Neural crest cell (in vitro differentiated cells): ENCODE results near the gene SAP30L. TPM values are rescaled to one million over a fixed set of nuclear protein-coding genes. Genes with fewer than 3 reads are reported as not detected.

ENCODE experiments used
- DNase-seq: peaks from one replicate; pipeline ENCODE4 v3.0.0; 2021; ENCODE audit warnings: low read depth, mixed read lengths, low spot score
- H3K27ac Mint-ChIP-seq: one replicate; pipeline ENCODE4 v1.8.0; 2021; ENCODE audit warnings: mild to moderate bottlenecking, mixed read lengths; ENCODE audit not compliant: unreplicated experiment
- H3K27me3 Mint-ChIP-seq: 2 replicates; pipeline ENCODE4 v1.8.0; 2021; ENCODE audit warnings: low read depth, mild to moderate bottlenecking, mixed read lengths
- H3K36me3 Mint-ChIP-seq: 2 replicates; pipeline ENCODE4 v1.8.0; 2021; ENCODE audit warnings: low read depth, mild to moderate bottlenecking, mixed read lengths
- H3K4me1 Mint-ChIP-seq: 2 replicates; pipeline ENCODE4 v1.8.0; 2021; ENCODE audit warnings: mixed read lengths
- H3K4me3 Mint-ChIP-seq: one replicate; pipeline ENCODE4 v1.8.0; 2021; ENCODE audit warnings: mild to moderate bottlenecking, mixed read lengths
- H3K9me3 Mint-ChIP-seq: 2 replicates; pipeline ENCODE4 v1.8.0; 2021; ENCODE audit warnings: mixed read lengths
- CTCF ChIP-seq: fragments of 200-600 bp; sonication (generic); conservative IDR thresholded peaks from 2 replicates; pipeline ENCODE4 v1.5.0; 2021; ENCODE audit warnings: antibody characterized with exemption, mild to moderate bottlenecking
- total RNA-seq: library from RNA; stranded (reverse); gene quantifications from 2 replicates; pipeline ENCODE4 v1.2.1, GENCODE V29; 2021

The SAP30L gene
- total RNA-seq, 1 donor from 2014 or later, result 46.3 TPM

DNA sequence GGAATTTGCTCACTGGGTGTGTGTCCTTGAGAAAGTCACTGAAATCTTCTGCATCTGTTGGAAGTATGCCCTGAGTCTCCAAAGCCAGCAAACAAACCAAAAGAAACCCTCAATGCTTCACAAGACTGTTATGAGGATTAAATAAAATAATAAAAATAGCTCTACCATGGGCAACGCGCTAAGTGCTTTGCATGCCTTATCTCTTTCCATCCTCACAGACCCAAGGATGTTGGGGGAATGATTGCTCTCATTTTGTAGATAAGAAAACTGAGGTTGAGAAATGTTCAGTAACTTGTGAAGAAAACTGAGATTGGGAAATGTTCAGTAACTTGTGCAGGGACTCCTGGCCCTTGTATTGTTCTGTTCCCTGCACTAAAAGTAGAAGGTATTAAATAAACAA is 24.3 kb downstream of the SAP30L start:
- Mint-ChIP-seq H3K4me1 (peaks cover 9% of the 10 kb centered on the region), H3K4me3 (no peak overlapping the region), H3K36me3 (no peaks in the 10 kb centered on the region), H3K27ac (no peak overlapping the region), H3K9me3 (no peaks in the 10 kb centered on the region), H3K27me3 (peaks cover 93% of the 10 kb centered on the region)
- no peak for DNase-seq
- no peak for TF ChIP-seq CTCF

DNA sequence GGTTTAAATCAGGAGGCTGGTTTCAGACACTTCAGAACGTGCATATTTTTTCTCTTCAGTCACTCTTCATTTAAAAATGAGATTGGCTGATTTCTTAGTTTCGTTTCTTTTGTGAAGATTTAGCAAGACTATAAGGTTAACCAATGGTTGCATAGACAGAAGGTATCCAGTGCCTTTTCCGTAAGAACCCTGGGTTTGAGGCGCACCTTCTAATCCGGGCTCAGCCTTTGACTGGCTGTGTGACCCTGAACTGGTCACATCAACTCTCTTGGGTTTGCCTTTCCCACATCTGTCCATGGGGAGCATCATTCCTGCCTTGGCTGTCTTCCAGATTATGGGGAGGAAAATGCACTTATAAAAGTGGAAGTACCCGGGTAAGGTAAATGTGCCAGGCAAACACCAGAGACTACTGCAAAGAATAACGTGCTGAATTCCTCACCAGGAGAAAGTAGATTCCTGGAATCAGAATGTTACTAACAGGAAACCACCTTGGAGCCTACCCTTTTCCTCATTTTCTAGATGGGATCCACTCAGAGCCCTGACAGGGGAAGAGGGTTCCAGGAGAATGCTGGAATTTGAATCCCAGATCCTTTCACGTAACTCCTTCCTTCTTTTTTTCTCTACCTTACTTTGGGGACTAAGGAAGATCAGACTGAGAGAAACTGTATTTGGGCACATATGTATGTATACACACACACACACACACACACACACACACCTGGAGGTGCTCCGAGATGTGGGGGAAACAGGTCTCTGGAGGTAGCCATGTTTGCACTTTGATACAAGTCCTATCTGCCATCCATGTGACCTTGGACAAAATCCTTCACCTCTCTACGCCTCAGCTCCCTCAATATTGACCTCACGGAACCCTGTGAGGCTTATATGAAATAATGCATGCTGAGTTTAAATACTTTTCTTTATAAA is 25.4 kb downstream of the SAP30L start:
- no peak for DNase-seq
- H3K4me1 Mint-ChIP-seq, result peaks cover 15% of the 10 kb centered on the region
- no peak overlapping the region for H3K27ac Mint-ChIP-seq
- H3K9me3 Mint-ChIP-seq, result no peaks in the 10 kb centered on the region
- TF ChIP-seq CTCF, result no peak
- no peak overlapping the region for H3K4me3 Mint-ChIP-seq
- no peaks in the 10 kb centered on the region for H3K36me3 Mint-ChIP-seq
- peaks cover 96% of the 10 kb centered on the region for H3K27me3 Mint-ChIP-seq

DNA sequence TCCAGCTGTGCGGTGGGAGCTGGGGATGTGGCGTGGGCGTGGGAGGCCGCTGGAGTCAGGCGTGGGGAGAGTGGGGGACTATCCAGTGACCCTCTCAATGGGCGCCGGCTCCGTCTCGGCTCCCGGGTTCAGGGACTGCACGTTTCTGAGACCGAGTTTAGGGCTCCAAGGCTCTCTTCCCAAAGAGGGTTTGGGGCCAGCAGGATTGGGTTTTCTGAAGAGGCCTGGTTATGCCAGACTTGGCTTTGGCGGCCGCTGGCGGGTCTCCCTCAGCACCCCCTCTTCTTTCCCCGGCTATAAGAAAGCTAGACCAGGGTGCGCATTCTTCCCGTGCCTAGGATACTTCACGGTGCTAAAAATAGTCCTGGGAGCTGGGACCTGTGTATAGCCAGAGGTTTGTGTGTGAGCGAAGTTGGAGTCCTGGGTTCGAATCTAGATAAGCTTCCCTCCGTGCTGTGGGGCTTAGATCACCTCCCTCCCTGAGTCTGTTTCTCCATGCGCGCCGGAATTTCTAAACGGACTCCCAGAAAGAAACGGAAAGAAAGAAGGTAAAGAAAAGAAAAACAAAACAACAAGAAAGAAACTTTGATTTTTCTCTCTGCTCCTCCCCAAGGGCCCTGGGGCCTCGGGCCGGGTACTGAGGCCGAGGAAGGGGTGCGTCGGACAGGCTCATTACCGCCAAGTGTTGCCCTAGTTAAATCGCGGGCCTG is 27.2 kb downstream of the SAP30L start:
- no peak for DNase-seq
- Mint-ChIP-seq H3K4me3 (peak overlapping the region; percentile 67), H3K4me1 (peaks cover 20% of the 10 kb centered on the region), H3K27ac (no peak overlapping the region), H3K27me3 (peaks cover 99% of the 10 kb centered on the region), H3K36me3 (no peaks in the 10 kb centered on the region), H3K9me3 (no peaks in the 10 kb centered on the region)
- no peak for TF ChIP-seq CTCF

GRCh38 chr5:154473581-154474283 is 27.9 kb downstream of the SAP30L start:
- DNase-seq, result no peak
- Mint-ChIP-seq H3K36me3 (no peaks in the 10 kb centered on the region), H3K27me3 (peaks cover 99% of the 10 kb centered on the region), H3K4me1 (peaks cover 20% of the 10 kb centered on the region), H3K4me3 (no peak overlapping the region), H3K27ac (no peak overlapping the region), H3K9me3 (no peaks in the 10 kb centered on the region)
- TF ChIP-seq CTCF, result no peak
